Right lung (tissue), 10 donors: ENCODE data around the gene AHRR. TPM values are rescaled to one million over a fixed set of nuclear protein-coding genes. Genes with fewer than 3 reads are reported as not detected.
"Not testable (repeated sequence)": the region's sequence is repeated elsewhere in the genome, so short reads cannot be mapped to it uniquely, and the experiment has no call there.

Experiments
- DNase-seq, 2 donors: peaks; one replicate each; pipeline ENCODE4 v3.0.0-alpha.2; 2013
- long read RNA-seq, 8 donors: transcript quantifications; one replicate each; lab custom pipeline, GENCODE V29; 2026
- polyA plus RNA-seq, 5 donors: library from polyadenylated mRNA; unstranded; fragments of 120-200 nt; gene quantifications; one replicate each; pipeline versions ENCODE4 v1.2.1 to v1.2.3, GENCODE V29; 2013; ENCODE audit warnings: inconsistent platforms in 1 of 5, low replicate concordance in 1 of 5; ENCODE audit not compliant: insufficient read length in 5 of 5, insufficient read depth in 1 of 5

The AHRR gene
- 1 to 10 TPM; 2.5 to 7.6 (median 4.9) TPM for polyA plus RNA-seq
- long read RNA-seq, donor 1, result 0 reads
- long read RNA-seq, donor 2, result 0 reads
- long read RNA-seq, donor 3, result 0 reads
- long read RNA-seq, donor 4, result 0 reads
- long read RNA-seq, donor 5, result 0 reads
- long read RNA-seq, donor 6, result 0 reads
- long read RNA-seq, donor 7, result 0 reads
- long read RNA-seq, donor 8, result 0 reads

GRCh38 chr5:321230-321725, at the start of gene AHRR:
TSS of gene AHRR (plus strand) at chr5:321714. CDS start at chr5:343903, 22,189 bp downstream.
- no peak for DNase-seq

GRCh38 chr5:271828-272167, 49.7 kb upstream of the AHRR start:
- DNase-seq, result not testable (repeated sequence)

- DNase-seq, result not testable (repeated sequence)
Observed at GRCh38 chr5:273091-273490, 48.4 kb upstream of the AHRR start.

GRCh38 chr5:273491-273890, 48.0 kb upstream of the AHRR start:
- not testable (repeated sequence) for DNase-seq

GRCh38 chr5:274346-274745, 47.2 kb upstream of the AHRR start:
- DNase-seq, result not testable (repeated sequence)

GRCh38 chr5:278646-279045, 42.9 kb upstream of the AHRR start:
- no peak for DNase-seq

GRCh38 chr5:279051-279665, 42.4 kb upstream of the AHRR start:
- not testable (repeated sequence) for DNase-seq

GRCh38 chr5:285991-286557, 35.4 kb upstream of the AHRR start:
- no peak for DNase-seq

GRCh38 chr5:290200-290599, 31.3 kb upstream of the AHRR start:
- DNase-seq, result not testable (repeated sequence)

- not testable (repeated sequence) for DNase-seq
Observed at GRCh38 chr5:291345-291744, 30.2 kb upstream of the AHRR start.

- DNase-seq, result not testable (repeated sequence)
Observed at GRCh38 chr5:294788-295187, 26.7 kb upstream of the AHRR start.

GRCh38 chr5:296207-296606, 25.3 kb upstream of the AHRR start:
- not testable (repeated sequence) for DNase-seq

GRCh38 chr5:296954-297353, 24.6 kb upstream of the AHRR start:
- not testable (repeated sequence) for DNase-seq

GRCh38 chr5:297448-297847, 24.1 kb upstream of the AHRR start:
- not testable (repeated sequence) for DNase-seq

GRCh38 chr5:297991-298736, 23.4 kb upstream of the AHRR start:
- not testable (repeated sequence) for DNase-seq

- DNase-seq, result no peak
Observed at GRCh38 chr5:298737-299125, 22.8 kb upstream of the AHRR start.

- DNase-seq, result not testable (repeated sequence)
Observed at GRCh38 chr5:299921-300320, 21.6 kb upstream of the AHRR start.

- not testable (repeated sequence) for DNase-seq
Observed at GRCh38 chr5:300691-301435, 20.7 kb upstream of the AHRR start.

GRCh38 chr5:302416-302815, 19.1 kb upstream of the AHRR start:
- not testable (repeated sequence) for DNase-seq

- DNase-seq, result no peak
Observed at GRCh38 chr5:302966-303365, 18.5 kb upstream of the AHRR start.

- DNase-seq, result not testable (repeated sequence)
Observed at GRCh38 chr5:303741-304140, 17.8 kb upstream of the AHRR start.

- no peak for DNase-seq
Observed at GRCh38 chr5:305050-305449, 16.5 kb upstream of the AHRR start.
